IMR-90 (cell line): ENCODE data around the gene CREB5. TPM values are rescaled to one million over a fixed set of nuclear protein-coding genes. Genes with fewer than 3 reads are reported as not detected.
A peak's percentile ranks its signal among the peaks of the same experiment; 100 is the strongest.

Source experiments
- ATAC-seq: fragments of 200-7000 bp; cut with Tn5 transposase; 2 replicates; pipeline ENCODE4 v1.9.1; 2020; ENCODE audit warnings: low read depth, mild to moderate bottlenecking, moderate library complexity
- BruUV-seq: library from RNA; stranded (reverse); fragments of 400-500 nt; replicated peaks from 2 replicates; lab custom pipeline; 2021; lab: Mats Ljungman, UMichigan
- CTCF ChIA-PET: fragments of 300-600 bp; formaldehyde crosslinking; extraction: SDS; loops from one replicate; lab custom pipeline; 2021; ENCODE audit warnings: antibody characterized with exemption; lab: Yijun Ruan, JAX
- POLR2A ChIA-PET: fragments of 300-600 bp; sonication (Branson Sonifier 250); formaldehyde crosslinking; loops from one replicate; lab custom pipeline; 2022; ENCODE audit warnings: antibody characterized with exemption; ENCODE audit not compliant: unreplicated experiment; lab: Charles Lee
- DNase-seq: peaks from one replicate; pipeline ENCODE4 v3.0.0; 2013
- H2AFZ ChIP-seq: replicated peaks from 2 replicates; pipeline ENCODE3; 2013; ENCODE audit warnings: low read length, mild to moderate bottlenecking; ENCODE audit not compliant: poor library complexity
- H2AK5ac ChIP-seq: 2 replicates; pipeline ENCODE4 v1.6.1; 2013; ENCODE audit warnings: low read depth, low read length, inconsistent platforms
- H2AK9ac ChIP-seq: replicated peaks from 2 replicates; pipeline ENCODE3; 2013; ENCODE audit warnings: mild to moderate bottlenecking, low read depth, low read length, moderate library complexity; ENCODE audit not compliant: poor library complexity
- H2BK120ac ChIP-seq: 2 replicates; pipeline ENCODE4 v1.6.1; 2013; ENCODE audit warnings: low read depth, low read length, inconsistent platforms
- H2BK15ac ChIP-seq: 3 replicates; pipeline ENCODE4 v1.6.1; 2013; ENCODE audit warnings: low read depth, low read length, inconsistent platforms
- H2BK20ac ChIP-seq: 2 replicates; pipeline ENCODE4 v1.6.1; 2013; ENCODE audit warnings: low read depth, mild to moderate bottlenecking, inconsistent platforms, low read length, moderate library complexity
- H2BK5ac ChIP-seq: 2 replicates; pipeline ENCODE4 v1.6.1; 2013; ENCODE audit warnings: mild to moderate bottlenecking, low read depth, low read length, inconsistent platforms; ENCODE audit not compliant: poor library complexity, severe bottlenecking
- H3K14ac ChIP-seq: replicated peaks from 2 replicates; pipeline ENCODE4 v1.6.1; 2013; ENCODE audit warnings: low read depth, low read length, inconsistent platforms
- H3K18ac ChIP-seq: 2 replicates; pipeline ENCODE4 v1.6.1; 2013; ENCODE audit warnings: low read depth, low read length, control low read depth
- H3K23ac ChIP-seq: 2 replicates; pipeline ENCODE4 v1.6.1; 2013; ENCODE audit warnings: low read depth, low read length, inconsistent platforms
- H3K27ac ChIP-seq: 2 replicates; pipeline ENCODE4 v1.5.1; 2013; ENCODE audit warnings: mild to moderate bottlenecking, control low read depth, low read length; ENCODE audit not compliant: insufficient read depth
- H3K27me3 ChIP-seq: 2 replicates; pipeline ENCODE4 v1.6.1; 2013; ENCODE audit warnings: low read length; ENCODE audit not compliant: control insufficient read depth, insufficient read depth
- H3K36me3 ChIP-seq: 2 replicates; pipeline ENCODE4 v1.6.1; 2013; ENCODE audit warnings: low read length, mixed read lengths; ENCODE audit not compliant: control insufficient read depth, insufficient read depth
- H3K4ac ChIP-seq: 2 replicates; pipeline ENCODE4 v1.6.1; 2013; ENCODE audit warnings: low read depth, low read length, inconsistent platforms
- H3K4me1 ChIP-seq: 2 replicates; pipeline ENCODE4 v1.6.1; 2013; ENCODE audit warnings: low read length, mixed read lengths; ENCODE audit not compliant: control insufficient read depth, insufficient read depth
- H3K4me2 ChIP-seq: 2 replicates; pipeline ENCODE4 v1.6.1; 2013; ENCODE audit warnings: low read depth, mild to moderate bottlenecking, control low read depth, low read length, moderate library complexity
- H3K4me3 ChIP-seq: 2 replicates; pipeline ENCODE4 v1.5.1; 2013; ENCODE audit warnings: low read depth, mild to moderate bottlenecking, control low read depth, low read length, moderate library complexity; ENCODE audit not compliant: insufficient read depth
- H3K56ac ChIP-seq: 2 replicates; pipeline ENCODE4 v1.6.1; 2013; ENCODE audit warnings: low read length, inconsistent platforms; ENCODE audit not compliant: insufficient read depth; ENCODE audit errors: extremely low read depth
- H3K79me1 ChIP-seq, 2 experiments: 2 replicates each; pipeline ENCODE4 v1.6.1; 2013; ENCODE audit warnings: low read length in 2 of 2, inconsistent platforms in 1 of 2, low read depth in 1 of 2
- H3K9ac ChIP-seq: 2 replicates; pipeline ENCODE4 v1.6.1; 2013; ENCODE audit warnings: low read depth, low read length, control low read depth
- H3K9me1 ChIP-seq: 2 replicates; pipeline ENCODE4 v1.6.1; 2013; ENCODE audit warnings: low read length, inconsistent platforms; ENCODE audit not compliant: insufficient read depth
- H3K9me3 ChIP-seq: 2 replicates; pipeline ENCODE4 v1.6.1; 2013; ENCODE audit warnings: low read length; ENCODE audit not compliant: control insufficient read depth, insufficient read depth
- H4K20me1 ChIP-seq: 2 replicates; pipeline ENCODE4 v1.6.1; 2013; ENCODE audit warnings: low read length, inconsistent platforms; ENCODE audit not compliant: insufficient read depth
- H4K5ac ChIP-seq: 2 replicates; pipeline ENCODE4 v1.6.1; 2013; ENCODE audit warnings: mild to moderate bottlenecking, low read depth, low read length, control low read depth
- H4K8ac ChIP-seq, 2 experiments: 2 replicates each; pipeline ENCODE4 v1.6.1; 2013; ENCODE audit warnings: low read depth in 2 of 2, low read length in 2 of 2, control low read depth in 1 of 2, inconsistent platforms in 1 of 2
- H4K91ac ChIP-seq: 2 replicates; pipeline ENCODE4 v1.6.1; 2013; ENCODE audit warnings: low read depth, low read length, inconsistent platforms; ENCODE audit not compliant: insufficient read depth
- BHLHE40 ChIP-seq: fragments of 150-350 bp; IDR thresholded peaks from 2 replicates; pipeline ENCODE4 v1.6.1; 2016; ENCODE audit warnings: mild to moderate bottlenecking, low read depth, low read length
- CEBPB ChIP-seq: IDR thresholded peaks from 2 replicates; pipeline ENCODE4 v1.6.1; 2012; ENCODE audit warnings: low read depth, low read length, improper control_type of control experiment
- CHD1 ChIP-seq: IDR thresholded peaks from 2 replicates; pipeline ENCODE4 v1.6.1; 2012; ENCODE audit warnings: low read depth, low read length, improper control_type of control experiment
- CTCF ChIP-seq: conservative IDR thresholded peaks from 2 replicates; pipeline ENCODE4 v1.5.1; 2012; ENCODE audit warnings: mild to moderate bottlenecking, low read depth, low read length, improper control_type of control experiment
- ELK1 ChIP-seq: fragments of 150-350 bp; IDR thresholded peaks from 2 replicates; pipeline ENCODE4 v1.6.1; 2016; ENCODE audit warnings: low read depth, mild to moderate bottlenecking, low read length, moderate library complexity, borderline replicate concordance
- FOS ChIP-seq: fragments of 150-350 bp; IDR thresholded peaks from 2 replicates; pipeline ENCODE4 v1.6.1; 2016; ENCODE audit warnings: low read depth, low read length
- MAFK ChIP-seq: IDR thresholded peaks from 2 replicates; pipeline ENCODE4 v1.6.1; 2012; ENCODE audit warnings: low read depth, low read length, improper control_type of control experiment
- MAZ ChIP-seq: IDR thresholded peaks from 2 replicates; pipeline ENCODE4 v1.6.1; 2012; ENCODE audit warnings: low read depth, mild to moderate bottlenecking, low read length, improper control_type of control experiment, moderate library complexity, borderline replicate concordance
- MXI1 ChIP-seq: IDR thresholded peaks from 2 replicates; pipeline ENCODE4 v1.6.1; 2012; ENCODE audit warnings: low read depth, mild to moderate bottlenecking, low read length, moderate library complexity, borderline replicate concordance
- NFE2L2 ChIP-seq: fragments of 150-350 bp; IDR thresholded peaks from 2 replicates; pipeline ENCODE4 v1.6.1; 2016; ENCODE audit warnings: low read depth, mild to moderate bottlenecking, low read length
- POLR2A ChIP-seq: IDR thresholded peaks from 2 replicates; pipeline ENCODE4 v1.6.1; 2012; ENCODE audit warnings: mild to moderate bottlenecking, low read depth, low read length
- RAD21 ChIP-seq: IDR thresholded peaks from 2 replicates; pipeline ENCODE4 v1.6.1; 2012; ENCODE audit warnings: low read length, improper control_type of control experiment
- RCOR1 ChIP-seq: IDR thresholded peaks from 2 replicates; pipeline ENCODE4 v1.6.1; 2012; ENCODE audit warnings: mild to moderate bottlenecking, low read length, improper control_type of control experiment; ENCODE audit not compliant: insufficient replicate concordance
- RFX5 ChIP-seq: IDR thresholded peaks from 2 replicates; pipeline ENCODE4 v1.8.0; 2012; ENCODE audit warnings: low read depth, mild to moderate bottlenecking, low read length, moderate library complexity
- SMC3 ChIP-seq: fragments of 150-350 bp; IDR thresholded peaks from 2 replicates; pipeline ENCODE4 v1.6.1; 2016; ENCODE audit warnings: low read depth, mild to moderate bottlenecking, antibody characterized with exemption, low read length, moderate library complexity
- USF2 ChIP-seq: fragments of 150-350 bp; IDR thresholded peaks from 2 replicates; pipeline ENCODE4 v1.6.1; 2017; ENCODE audit warnings: mild to moderate bottlenecking, antibody characterized with exemption, low read length, low read depth
- WGBS, 2 experiments: methylation state at CpG; one replicate each; pipeline versions ENCODE4 v1.1.5 to v1.1.7; 2013; ENCODE audit warnings: missing lambda C conversion rate in 2 of 2; ENCODE audit not compliant: insufficient read length in 1 of 2; ENCODE audit errors: extremely low coverage in 2 of 2; 5-methylcytosine and 5-hydroxymethylcytosine counted together
- dilution Hi-C: fragments of 300-500 bp; cut with HindIII; formaldehyde crosslinking; loops from one replicate; pipeline ENCODE4 v1.14.3; 2018; ENCODE audit warnings: low sequenced_read_pairs; ENCODE audit not compliant: unreplicated experiment
- in situ Hi-C: fragments of 300-500 bp; cut with MboI; formaldehyde crosslinking; loops from 3 replicates; pipeline ENCODE4 v1.14.3; 2019; ENCODE audit warnings: low sequenced_read_pairs, inconsistent platforms, mixed read lengths
- intact Hi-C: fragments of 100-400 bp; cut with micrococcal nuclease; formaldehyde crosslinking; loops from 2 replicates; pipeline ENCODE4 v1.10.0; 2022
- polyA plus RNA-seq, 3 experiments: library from polyadenylated mRNA; depleted of rRNA; stranded (reverse); fragments of >200 nt; gene quantifications; 2 replicates each; pipeline ENCODE4 v1.2.3, GENCODE V29; 2012; ENCODE audit warnings: low replicate concordance in 1 of 3
- total RNA-seq: library from RNA; depleted of rRNA; stranded (reverse); fragments of >200 nt; gene quantifications from 2 replicates; pipeline ENCODE4 v1.2.3, GENCODE V29; 2012

Gene CREB5
- total and polyA plus RNA-seq, 2 of the 4 experiments (the other 2 are of a cell fraction), result 7.3 to 13.1 TPM

GRCh38 chr7:28666154-28666553 lies 253.8 kb downstream of the CREB5 start:
- no CpG with 5 or more reads among the region's 2 CpGs for WGBS, 2 experiments
- Histone ChIP-seq H4K5ac (no peak overlapping the region), H3K27me3 (no peaks in the 10 kb centered on the region), H3K23ac (no peak overlapping the region), H2BK20ac (no peak overlapping the region), H3K4me3 (no peak overlapping the region), H3K9ac (no peak overlapping the region), H3K27ac (no peak overlapping the region), H3K9me3 (no peaks in the 10 kb centered on the region), H4K8ac (no peak overlapping the region), H3K56ac (no peak overlapping the region), H3K9me1 (no peaks in the 10 kb centered on the region), H2AFZ (no peak overlapping the region), H4K91ac (no peak overlapping the region), H3K18ac (no peak overlapping the region), H2AK5ac (no peak overlapping the region), H3K14ac (no peak overlapping the region), H4K20me1 (no peaks in the 10 kb centered on the region), H3K4me1 (no peaks in the 10 kb centered on the region), H2BK5ac (no peak overlapping the region), H2BK120ac (no peak overlapping the region), H3K79me1 (no peaks in the 10 kb centered on the region), H3K4me2 (no peak overlapping the region), H3K36me3 (no peaks in the 10 kb centered on the region), H2BK15ac (no peak overlapping the region), H2AK9ac (no peak overlapping the region), H3K4ac (no peak overlapping the region)
- BruUV-seq, result no TSS peak
- dilution Hi-C loops (no loop called here), in situ Hi-C loops (no loop called here), intact Hi-C loops (no loop called here)
- DNase-seq (peak; percentile 69), ATAC-seq (no peak)
- TF ChIP-seq ELK1 (no peak), RFX5 (no peak), RCOR1 (no peak), CTCF (no peak), SMC3 (no peak), FOS (no peak), CHD1 (no peak), MAFK (no peak), USF2 (no peak), MXI1 (no peak), CEBPB (no peak), MAZ (no peak), NFE2L2 (no peak), POLR2A (no peak), BHLHE40 (no peak), RAD21 (no peak)
- POLR2A ChIA-PET, result no interaction called here
- CTCF ChIA-PET, result no interaction called here
